Measurements from ENCODE around the gene PMM2.
"Not testable (repeated sequence)": the region's sequence is repeated elsewhere in the genome, so short reads cannot be mapped to it uniquely, and the experiment has no call there.

PMM2 gene

DNA sequence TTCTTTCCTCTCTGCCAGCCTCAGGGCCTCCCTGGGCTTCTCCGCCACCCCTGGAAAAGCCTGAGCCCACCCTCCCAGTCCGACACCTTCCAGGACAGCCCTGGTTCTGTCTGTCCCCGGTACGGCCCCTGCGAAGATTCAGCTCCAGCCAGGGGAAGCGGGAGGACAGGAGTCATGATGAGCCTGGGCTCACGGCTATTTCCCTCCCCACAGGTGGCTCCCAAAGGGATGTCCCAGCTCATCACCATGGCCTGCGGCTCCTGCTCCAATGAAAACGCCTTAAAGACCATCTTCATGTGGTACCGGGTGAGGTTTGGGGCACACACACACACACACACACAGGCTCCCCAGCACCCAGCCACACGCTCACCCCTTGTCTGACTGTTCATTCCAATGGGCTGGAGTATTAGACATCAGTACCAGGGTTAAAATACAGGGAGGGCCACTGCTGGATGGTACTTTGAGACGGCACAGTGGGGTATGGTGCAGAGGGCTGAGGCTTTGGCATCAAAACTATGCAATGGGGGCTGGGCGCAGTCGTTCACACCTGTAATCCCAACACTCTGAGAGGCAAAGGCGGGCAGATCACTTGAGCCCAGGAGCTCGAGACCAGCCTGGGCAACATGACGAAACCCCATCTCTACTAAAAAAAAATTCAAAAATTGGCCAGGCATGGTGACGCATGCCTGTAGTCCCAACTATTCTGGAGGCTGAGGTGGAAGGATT lies 33.0 kb upstream of the PMM2 start:
- in situ Hi-C loops (cut with HindIII; ENCODE audit: low pct_unique_long_range_greater_than_20kb, low sequenced_read_pairs), result no loop called here
- no peak for DNase-seq (ENCODE audit: low read depth in 1 of 2, low spot score in 1 of 2)
- no peak for TF ChIP-seq JUND (IDR thresholded peaks at IDR 0.05; ENCODE audit: low read depth)

DNA sequence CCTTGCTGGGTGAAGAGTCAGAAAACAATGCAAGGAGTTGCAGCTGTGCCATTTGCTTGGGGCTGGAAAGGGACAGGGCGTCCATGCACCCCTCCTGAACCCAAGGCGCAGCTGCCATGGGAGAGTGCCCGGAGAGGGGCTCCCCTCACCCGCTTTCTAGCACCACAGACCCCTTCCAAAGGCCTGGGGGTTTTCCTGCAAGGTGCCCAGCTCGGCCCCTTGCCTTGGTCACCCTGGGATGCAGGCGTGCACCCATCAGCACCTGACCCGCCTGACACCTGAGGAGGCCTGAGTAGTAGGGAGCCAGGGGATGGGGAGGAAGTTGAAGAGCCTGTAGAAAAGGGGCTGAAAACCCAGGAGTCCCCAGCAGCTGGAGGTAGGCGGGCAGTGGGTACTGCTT lies 30.5 kb upstream of the PMM2 start:
- no peak for DNase-seq (ENCODE audit: low read depth in 1 of 2, low spot score in 1 of 2)
- TF ChIP-seq JUND (IDR thresholded peaks at IDR 0.05; ENCODE audit: low read depth), result no peak
- in situ Hi-C loops (cut with HindIII; ENCODE audit: low pct_unique_long_range_greater_than_20kb, low sequenced_read_pairs), result no loop called here

DNA sequence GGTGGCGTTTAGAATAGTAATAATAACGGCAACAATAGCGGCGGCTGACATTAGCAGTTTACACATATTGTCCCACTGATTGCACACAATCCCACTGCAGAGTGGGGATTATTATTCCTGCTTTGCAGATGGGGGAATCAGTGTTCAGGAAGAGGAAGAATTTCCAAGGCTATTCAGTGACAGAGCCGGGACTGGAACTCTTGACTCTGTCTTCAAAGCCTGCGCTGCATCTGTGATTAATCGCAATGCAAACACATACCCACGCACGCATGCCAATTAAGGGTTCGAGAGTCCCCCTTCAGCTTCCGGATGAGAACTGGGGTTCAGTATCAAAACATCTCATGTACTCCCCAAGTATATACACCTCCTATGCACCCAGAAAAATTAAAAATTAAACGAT lies 29.4 kb upstream of the PMM2 start:
- in situ Hi-C loops (cut with HindIII; ENCODE audit: low pct_unique_long_range_greater_than_20kb, low sequenced_read_pairs), result no loop called here
- DNase-seq (ENCODE audit: low read depth in 1 of 2, low spot score in 1 of 2), result no peak
- TF ChIP-seq JUND (IDR thresholded peaks at IDR 0.05; ENCODE audit: low read depth), result no peak

DNA sequence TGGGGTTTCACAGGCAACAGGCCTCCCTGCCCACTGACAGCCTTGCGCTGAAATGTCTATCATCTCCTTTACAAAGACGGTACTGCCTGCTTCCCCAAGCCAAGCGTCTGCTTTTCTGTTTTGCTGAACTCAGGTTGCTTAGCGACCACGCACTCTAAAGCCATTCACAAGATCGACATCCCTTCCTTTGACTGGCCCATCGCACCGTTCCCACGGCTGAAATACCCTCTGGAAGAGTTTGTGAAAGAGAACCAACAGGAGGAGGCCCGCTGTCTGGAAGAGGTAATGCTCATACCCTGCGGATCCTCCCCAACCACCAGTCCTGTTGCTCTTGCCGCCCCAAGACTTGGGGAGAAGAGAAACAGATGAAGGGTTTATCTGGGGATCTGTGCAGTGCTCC lies 28.9 kb upstream of the PMM2 start:
- no peak for TF ChIP-seq JUND (IDR thresholded peaks at IDR 0.05; ENCODE audit: low read depth)
- no peak for DNase-seq (ENCODE audit: low read depth in 1 of 2, low spot score in 1 of 2)
- in situ Hi-C loops (cut with HindIII; ENCODE audit: low pct_unique_long_range_greater_than_20kb, low sequenced_read_pairs), result no loop called here

DNA sequence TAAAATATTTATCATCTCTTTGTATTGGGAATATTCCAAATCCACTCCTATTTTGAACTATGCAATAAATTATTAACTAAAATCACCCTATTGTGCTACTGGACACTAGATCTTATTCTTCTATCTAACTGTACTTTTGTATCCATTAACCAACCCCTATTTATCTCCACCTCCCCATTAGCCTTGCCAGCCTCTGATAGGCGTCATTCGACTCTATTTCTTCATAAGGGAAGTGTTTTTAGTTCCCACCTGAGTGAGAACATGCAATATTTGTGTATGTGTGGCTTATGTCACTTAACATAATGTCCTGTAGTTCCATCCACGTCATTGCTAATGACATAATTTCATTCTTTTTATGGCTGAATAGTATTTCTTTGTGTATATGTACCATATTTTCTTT lies 24.1 kb upstream of the PMM2 start:
- DNase-seq (ENCODE audit: low read depth in 1 of 2, low spot score in 1 of 2), result no peak

DNA sequence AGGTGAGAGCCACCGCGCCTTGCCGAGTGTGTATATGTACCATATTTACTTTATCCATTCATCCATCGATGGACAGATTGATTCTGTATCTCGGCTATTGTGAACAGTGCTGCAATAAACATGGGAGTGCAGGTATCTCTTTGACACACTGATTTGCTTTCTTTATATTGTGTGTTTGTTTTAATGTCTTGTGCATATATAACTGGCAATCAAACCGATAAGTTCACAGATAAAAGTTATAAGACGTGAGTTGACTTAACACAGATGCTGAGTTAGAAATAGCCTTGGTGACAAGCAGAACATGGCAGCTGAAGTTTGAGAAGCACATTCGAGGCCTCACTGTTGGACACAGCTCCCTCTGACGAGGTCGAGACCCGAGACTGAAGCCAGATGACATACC lies 23.4 kb upstream of the PMM2 start:
- in situ Hi-C loops (cut with HindIII; ENCODE audit: low pct_unique_long_range_greater_than_20kb, low sequenced_read_pairs), result no loop called here

More for the DNA sequence above, 24.1 kb upstream of the PMM2 start:
- TF ChIP-seq JUND (IDR thresholded peaks at IDR 0.05; ENCODE audit: low read depth), result no peak
- in situ Hi-C loops (cut with HindIII; ENCODE audit: low pct_unique_long_range_greater_than_20kb, low sequenced_read_pairs), result no loop called here

DNA sequence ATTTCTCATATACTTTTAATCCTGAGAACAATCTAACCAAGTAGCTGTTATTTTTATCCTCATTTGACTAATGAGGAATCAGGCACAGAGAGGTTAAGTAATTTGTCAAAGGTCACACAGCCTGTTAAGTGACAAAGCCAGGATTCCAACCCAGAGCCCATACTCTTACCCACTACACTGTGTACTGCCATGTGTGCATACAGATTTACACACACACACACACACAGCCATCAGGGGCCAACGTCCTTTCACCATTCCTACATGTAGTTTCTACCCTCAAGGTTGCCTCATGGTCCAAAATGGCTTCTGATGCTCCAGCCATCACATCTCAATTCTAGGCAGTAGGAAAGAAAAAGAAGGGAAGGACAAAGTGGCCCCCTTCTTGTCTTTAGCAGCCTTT lies 22.3 kb upstream of the PMM2 start:
- in situ Hi-C loops (cut with HindIII; ENCODE audit: low pct_unique_long_range_greater_than_20kb, low sequenced_read_pairs), result no loop called here
- TF ChIP-seq JUND (IDR thresholded peaks at IDR 0.05; ENCODE audit: low read depth), result no peak
- DNase-seq (ENCODE audit: low read depth in 1 of 2, low spot score in 1 of 2), result no peak

More for the DNA sequence above, 23.4 kb upstream of the PMM2 start:
- TF ChIP-seq JUND (IDR thresholded peaks at IDR 0.05; ENCODE audit: low read depth), result no peak
- DNase-seq (ENCODE audit: low read depth in 1 of 2, low spot score in 1 of 2), result no peak

DNA sequence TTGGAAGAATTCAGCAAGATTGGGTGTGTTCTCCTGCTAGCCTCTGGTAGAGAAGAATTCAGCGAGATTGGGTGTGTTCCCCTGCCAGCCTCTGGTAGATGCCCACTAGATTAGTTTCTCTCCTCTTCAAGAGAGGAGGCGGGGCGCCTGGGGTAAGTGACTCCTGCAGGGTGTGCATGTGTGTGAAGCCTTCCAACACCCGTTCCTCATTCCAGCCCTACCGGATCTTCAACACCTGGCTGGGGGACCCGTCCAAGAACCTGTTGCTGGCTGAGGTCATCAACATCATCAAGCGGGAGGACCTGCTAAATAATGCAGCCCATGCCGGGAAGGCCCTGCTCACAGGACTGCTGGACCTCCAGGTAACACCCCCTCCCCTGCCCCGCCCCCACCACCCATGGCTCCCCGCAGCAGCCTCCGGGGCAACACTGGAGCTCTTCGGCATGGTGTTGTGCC lies 21.5 kb upstream of the PMM2 start:
- in situ Hi-C loops (cut with HindIII; ENCODE audit: low pct_unique_long_range_greater_than_20kb, low sequenced_read_pairs), result no loop called here
- DNase-seq (ENCODE audit: low read depth in 1 of 2, low spot score in 1 of 2), result peak; percentile 56 to 87
- no peak for TF ChIP-seq JUND (IDR thresholded peaks at IDR 0.05; ENCODE audit: low read depth)

DNA sequence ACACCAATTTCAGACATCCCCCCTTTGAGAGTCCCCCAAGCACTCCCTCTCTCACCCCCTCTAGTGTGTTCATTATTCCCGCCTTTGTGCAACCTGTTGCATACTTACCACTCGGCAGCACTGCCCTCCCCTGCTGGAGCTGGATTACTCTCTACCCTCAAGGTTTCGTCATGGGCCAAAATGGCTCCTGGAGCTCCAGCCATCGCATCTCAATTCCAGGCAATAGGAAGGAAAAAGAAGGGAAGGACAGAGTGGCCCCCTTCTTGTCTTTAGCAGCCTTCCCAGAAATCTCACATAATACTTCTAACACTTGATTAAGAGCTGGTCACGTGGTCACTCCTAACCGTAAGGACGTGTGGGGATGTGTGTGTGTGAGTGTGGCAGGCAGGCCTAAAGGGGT lies 20.4 kb upstream of the PMM2 start:
- in situ Hi-C loops (cut with HindIII; ENCODE audit: low pct_unique_long_range_greater_than_20kb, low sequenced_read_pairs), result no loop called here
- no peak for DNase-seq (ENCODE audit: low read depth in 1 of 2, low spot score in 1 of 2)
- TF ChIP-seq JUND (IDR thresholded peaks at IDR 0.05; ENCODE audit: low read depth), result no peak

DNA sequence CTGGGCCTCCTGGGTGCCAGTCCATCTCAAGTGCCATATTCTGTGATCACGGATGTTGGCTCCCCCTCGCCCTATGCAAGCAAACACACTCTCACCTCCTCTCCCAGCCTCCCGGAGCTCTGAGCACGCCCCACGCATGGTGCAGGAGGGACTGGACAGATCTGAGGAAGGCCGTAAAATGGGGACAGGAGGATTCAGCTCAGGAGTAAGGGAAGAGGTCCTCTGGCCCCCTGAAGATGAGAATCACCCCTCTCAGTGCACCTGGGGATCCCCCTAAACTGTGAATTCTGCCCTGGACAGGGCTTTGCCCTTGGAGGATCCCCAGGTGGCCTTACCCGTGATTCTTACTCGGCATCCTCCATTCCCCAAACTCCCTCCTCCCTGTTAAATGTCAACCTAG lies 15.8 kb upstream of the PMM2 start:
- in situ Hi-C loops (cut with HindIII; ENCODE audit: low pct_unique_long_range_greater_than_20kb, low sequenced_read_pairs), result no loop called here
- DNase-seq (ENCODE audit: low read depth in 1 of 2, low spot score in 1 of 2), result no peak
- no peak for TF ChIP-seq JUND (IDR thresholded peaks at IDR 0.05; ENCODE audit: low read depth)

DNA sequence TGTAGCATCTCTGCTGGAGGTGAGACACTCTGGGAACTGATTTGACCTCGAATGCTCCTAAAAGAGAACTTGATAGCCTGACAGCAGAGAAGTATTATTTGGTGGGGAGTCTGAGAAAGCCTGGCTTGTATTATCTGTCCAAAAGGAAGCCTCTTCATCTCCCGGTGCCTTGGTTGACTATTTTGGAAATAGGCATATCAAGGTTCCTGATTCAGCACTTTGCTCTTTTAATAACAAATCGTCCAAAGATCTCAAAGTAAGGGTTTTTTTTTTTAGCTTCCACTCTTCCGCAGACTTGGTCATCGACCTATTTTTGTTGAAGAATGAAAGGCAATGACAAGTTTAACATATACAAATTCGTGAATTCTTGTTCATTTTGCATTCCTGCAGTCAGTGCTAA lies 15.0 kb upstream of the PMM2 start:
- TF ChIP-seq JUND (IDR thresholded peaks at IDR 0.05; ENCODE audit: low read depth), result no peak
- in situ Hi-C loops (cut with HindIII; ENCODE audit: low pct_unique_long_range_greater_than_20kb, low sequenced_read_pairs), result no loop called here
- no peak for DNase-seq (ENCODE audit: low read depth in 1 of 2, low spot score in 1 of 2)

DNA sequence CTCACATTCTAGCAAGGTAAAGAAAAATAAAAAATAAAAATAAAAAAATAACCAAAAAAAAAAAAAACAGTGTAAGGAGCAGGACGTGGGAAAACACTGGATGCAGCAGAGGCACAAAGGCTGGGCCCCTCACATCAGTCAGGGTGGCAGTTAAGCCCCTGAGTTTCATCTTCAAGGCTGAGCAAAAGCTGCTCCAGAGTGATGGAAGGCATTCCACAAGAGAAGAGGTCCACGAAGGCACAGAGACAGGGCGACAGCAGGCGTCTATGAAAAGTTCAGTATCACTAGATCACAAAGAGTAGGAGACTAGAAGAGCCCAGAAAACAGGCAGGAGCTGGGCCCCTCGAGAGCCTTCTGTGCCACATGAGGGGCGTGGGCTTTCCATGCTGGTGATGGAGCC lies 12.2 kb upstream of the PMM2 start:
- TF ChIP-seq JUND (IDR thresholded peaks at IDR 0.05; ENCODE audit: low read depth), result no peak
- in situ Hi-C loops (cut with HindIII; ENCODE audit: low pct_unique_long_range_greater_than_20kb, low sequenced_read_pairs), result no loop called here
- DNase-seq (ENCODE audit: low read depth in 1 of 2, low spot score in 1 of 2), result no peak

DNA sequence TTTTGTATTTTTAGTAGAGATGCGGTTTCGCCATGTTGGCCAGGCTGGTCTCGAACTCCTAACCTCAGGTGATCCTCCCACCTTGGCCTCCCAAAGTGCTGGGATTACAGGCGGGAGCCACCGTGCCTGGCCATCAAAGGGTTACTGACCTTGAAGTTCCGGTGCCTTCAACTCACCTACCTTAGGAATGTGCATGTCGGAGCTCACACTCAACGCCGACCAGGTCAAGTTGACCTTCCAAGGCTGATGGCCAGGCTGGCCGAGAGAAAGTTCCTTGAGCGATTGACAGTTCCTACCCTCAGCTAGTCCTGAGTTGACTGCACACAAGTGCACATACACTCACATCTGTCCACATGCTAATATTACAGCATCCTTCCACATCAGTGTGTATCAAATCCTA lies 11.3 kb upstream of the PMM2 start:
- peak in 1 of 2 experiments; percentile 75 for DNase-seq (ENCODE audit: low read depth in 1 of 2, low spot score in 1 of 2)
- in situ Hi-C loops (cut with HindIII; ENCODE audit: low pct_unique_long_range_greater_than_20kb, low sequenced_read_pairs), result not testable (repeated sequence)

DNA sequence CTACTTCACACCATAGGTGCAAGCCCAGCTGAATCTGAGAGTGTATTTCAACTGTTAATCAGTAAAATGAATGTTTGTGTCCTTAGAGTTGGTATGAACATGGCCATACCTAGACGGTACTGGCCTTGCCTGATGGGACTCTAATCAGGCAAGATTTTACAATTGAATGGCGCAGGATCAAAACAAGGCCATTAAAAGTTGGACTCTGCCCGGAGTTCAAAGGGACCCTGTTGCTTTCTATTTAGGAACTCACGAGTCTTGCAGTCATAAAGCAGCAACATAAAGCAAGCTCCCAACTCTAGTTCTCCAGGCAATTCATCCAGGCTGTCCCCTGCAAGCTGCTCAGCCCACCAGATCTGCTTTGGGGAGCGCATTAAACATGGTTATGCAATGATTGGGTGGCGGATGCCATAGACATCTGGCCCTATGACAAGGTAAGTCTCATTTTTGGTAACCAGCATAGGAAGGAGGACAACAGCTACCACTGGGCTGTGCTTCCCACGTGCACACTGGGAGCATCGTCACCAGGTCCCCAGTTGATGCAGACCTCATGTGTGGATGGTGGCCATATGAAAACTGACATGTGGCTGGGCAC lies 9.0 kb upstream of the PMM2 start:
- in situ Hi-C loops (cut with HindIII; ENCODE audit: low pct_unique_long_range_greater_than_20kb, low sequenced_read_pairs), result no loop called here
- no peak for TF ChIP-seq JUND (IDR thresholded peaks at IDR 0.05; ENCODE audit: low read depth)

More for the DNA sequence above, 9.0 kb upstream of the PMM2 start:
- DNase-seq (ENCODE audit: low read depth in 1 of 2, low spot score in 1 of 2), result no peak
